Sigmoid colon (tissue), 4 donors: ENCODE results near the gene LONP1.

ENCODE experiments used
- POLR2AphosphoS5 ChIP-seq, 4 donors: sonication (generic); formaldehyde crosslinking; IDR thresholded peaks; one replicate each; pipeline ENCODE4 v1.6.1; 2017; ENCODE audit warnings: antibody characterized with exemption in 4 of 4
- TF ChIP-seq, protein P1 (sequence below), 4 experiments: fragments of 450-650 bp in 3 of 4; fragments of 200-600 bp in 1 of 4; IDR thresholded peaks; one replicate each; pipeline ENCODE4 v1.5.1; 2016 to 2019; ENCODE audit warnings: antibody characterized with exemption in 4 of 4, mild to moderate bottlenecking in 3 of 4, moderate library complexity in 2 of 4

DNA sequence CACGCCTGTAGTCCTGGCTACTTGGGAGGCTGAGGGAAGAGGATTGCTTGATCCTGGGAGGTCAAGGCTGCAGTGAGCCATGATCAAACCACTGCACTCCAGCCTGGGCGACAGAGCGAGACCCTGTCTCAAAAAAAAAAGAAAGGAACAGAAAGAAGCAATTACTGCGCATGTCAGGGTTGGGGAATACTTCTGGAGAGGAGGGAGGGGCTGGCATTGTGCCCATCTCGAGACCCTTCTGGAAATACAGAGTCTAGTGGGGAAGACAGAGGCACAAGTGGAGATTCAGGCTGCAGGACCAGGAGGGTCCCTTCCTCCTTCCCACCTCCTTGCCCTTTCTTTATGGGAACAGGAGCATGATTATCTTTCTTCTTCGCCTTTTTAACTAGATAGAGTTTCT is 33.8 kb upstream of the LONP1 start:
- TF ChIP-seq, protein P1, sequence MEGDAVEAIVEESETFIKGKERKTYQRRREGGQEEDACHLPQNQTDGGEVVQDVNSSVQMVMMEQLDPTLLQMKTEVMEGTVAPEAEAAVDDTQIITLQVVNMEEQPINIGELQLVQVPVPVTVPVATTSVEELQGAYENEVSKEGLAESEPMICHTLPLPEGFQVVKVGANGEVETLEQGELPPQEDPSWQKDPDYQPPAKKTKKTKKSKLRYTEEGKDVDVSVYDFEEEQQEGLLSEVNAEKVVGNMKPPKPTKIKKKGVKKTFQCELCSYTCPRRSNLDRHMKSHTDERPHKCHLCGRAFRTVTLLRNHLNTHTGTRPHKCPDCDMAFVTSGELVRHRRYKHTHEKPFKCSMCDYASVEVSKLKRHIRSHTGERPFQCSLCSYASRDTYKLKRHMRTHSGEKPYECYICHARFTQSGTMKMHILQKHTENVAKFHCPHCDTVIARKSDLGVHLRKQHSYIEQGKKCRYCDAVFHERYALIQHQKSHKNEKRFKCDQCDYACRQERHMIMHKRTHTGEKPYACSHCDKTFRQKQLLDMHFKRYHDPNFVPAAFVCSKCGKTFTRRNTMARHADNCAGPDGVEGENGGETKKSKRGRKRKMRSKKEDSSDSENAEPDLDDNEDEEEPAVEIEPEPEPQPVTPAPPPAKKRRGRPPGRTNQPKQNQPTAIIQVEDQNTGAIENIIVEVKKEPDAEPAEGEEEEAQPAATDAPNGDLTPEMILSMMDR (IDR thresholded peaks at IDR 0.05): no peak
- TF ChIP-seq POLR2AphosphoS5 (IDR thresholded peaks at IDR 0.05): no peak
